Central memory CD4-positive, alpha-beta T cell (primary cell): ENCODE data around the gene PIAS4.
"Not testable (repeated sequence)": the region's sequence is repeated elsewhere in the genome, so short reads cannot be mapped to it uniquely, and the experiment has no call there.

Experiments used
- DNase-seq: peaks from one replicate; pipeline ENCODE4 v3.0.0; 2022

Gene PIAS4

GRCh38 chr19:3998667-3999412, 8.7 kb upstream of the PIAS4 start:
- DNase-seq = not testable (repeated sequence)

- not testable (repeated sequence) for DNase-seq
These were observed 6.7 kb upstream of the PIAS4 start for GRCh38 chr19:4000798-4001197.

GRCh38 chr19:4005436-4005835, 2.1 kb upstream of the PIAS4 start:
- not testable (repeated sequence) for DNase-seq

DNA sequence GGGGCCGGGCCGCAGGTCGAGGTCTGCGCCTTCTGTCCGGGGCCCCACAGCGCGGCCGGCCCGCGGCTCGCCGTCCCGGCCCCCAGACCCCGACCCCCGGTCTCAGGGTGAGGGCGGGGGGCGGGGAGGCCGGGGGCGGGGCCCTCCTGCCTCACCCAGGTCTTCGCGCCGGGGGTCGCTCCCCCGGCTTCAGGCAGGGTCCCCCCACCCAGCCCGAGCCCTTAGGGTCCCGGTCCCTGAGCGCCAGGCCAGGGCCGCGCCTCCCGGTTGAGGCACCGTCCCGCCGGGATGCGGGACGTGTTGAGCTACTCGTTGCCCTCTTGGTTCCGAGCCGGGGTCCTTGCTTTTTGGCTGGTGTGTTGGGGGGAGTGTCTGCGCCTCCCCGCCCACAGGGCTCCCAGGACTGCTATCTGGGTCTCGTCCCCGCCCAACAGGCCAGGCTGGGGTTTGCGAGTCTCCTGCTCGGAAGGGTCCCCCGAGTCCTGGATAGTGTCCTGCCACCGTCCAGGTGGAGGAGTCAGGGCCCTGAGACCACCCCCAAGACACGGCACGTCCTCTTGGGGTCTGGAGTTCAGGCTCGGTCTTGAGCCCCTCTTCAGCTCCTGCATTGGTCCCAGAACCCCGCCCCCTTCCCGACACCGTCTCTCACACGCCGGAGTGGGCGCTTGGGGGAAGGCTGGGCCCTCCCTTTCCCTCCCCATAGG, 452 bp downstream of the PIAS4 start:
- no peak for DNase-seq

GRCh38 chr19:4009990-4010807, 2.7 kb downstream of the PIAS4 start:
- DNase-seq = no peak

DNA sequence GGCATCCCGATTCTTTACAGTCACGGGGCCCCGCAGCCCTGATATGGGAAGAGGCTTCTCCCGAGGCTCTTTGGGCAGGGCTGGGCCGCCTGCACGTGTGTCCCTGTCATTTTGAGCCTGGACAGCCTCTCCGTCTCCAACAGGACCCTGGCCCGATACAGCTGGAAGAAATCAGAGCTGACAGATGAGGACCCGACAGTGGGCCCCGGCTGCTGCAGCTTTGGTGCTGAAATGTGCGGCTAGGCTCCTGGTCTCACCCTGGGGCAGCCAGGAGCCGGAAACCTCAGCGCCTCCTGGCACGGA, 3.2 kb downstream of the PIAS4 start:
- no peak for DNase-seq

DNA sequence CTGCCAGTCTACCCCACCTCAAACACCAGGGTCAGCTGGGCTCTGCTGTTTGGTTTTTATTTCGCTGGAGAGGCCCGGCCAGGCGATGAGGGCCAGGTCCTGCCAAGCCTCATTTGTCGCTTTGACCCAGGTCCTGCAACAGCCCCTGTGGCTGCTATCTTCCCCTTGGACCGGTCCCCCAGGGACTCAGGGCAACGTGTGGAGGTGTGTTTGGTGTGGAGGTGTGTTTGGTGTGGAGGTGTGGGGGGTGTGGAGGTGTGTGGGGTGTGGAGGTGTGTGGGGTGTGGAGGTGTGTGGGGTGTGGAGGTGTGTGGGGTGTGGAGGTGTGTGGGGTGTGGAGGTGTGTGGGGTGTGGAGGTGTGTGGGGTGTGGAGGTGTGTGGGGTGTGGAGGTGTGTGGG, 3.9 kb downstream of the PIAS4 start:
- not testable (repeated sequence) for DNase-seq

GRCh38 chr19:4012092-4012974, 4.8 kb downstream of the PIAS4 start:
- no peak for DNase-seq

- DNase-seq = no peak
These were observed 5.6 kb downstream of the PIAS4 start for GRCh38 chr19:4012975-4013634.

GRCh38 chr19:4013886-4014540, 6.5 kb downstream of the PIAS4 start:
- DNase-seq = no peak

DNA sequence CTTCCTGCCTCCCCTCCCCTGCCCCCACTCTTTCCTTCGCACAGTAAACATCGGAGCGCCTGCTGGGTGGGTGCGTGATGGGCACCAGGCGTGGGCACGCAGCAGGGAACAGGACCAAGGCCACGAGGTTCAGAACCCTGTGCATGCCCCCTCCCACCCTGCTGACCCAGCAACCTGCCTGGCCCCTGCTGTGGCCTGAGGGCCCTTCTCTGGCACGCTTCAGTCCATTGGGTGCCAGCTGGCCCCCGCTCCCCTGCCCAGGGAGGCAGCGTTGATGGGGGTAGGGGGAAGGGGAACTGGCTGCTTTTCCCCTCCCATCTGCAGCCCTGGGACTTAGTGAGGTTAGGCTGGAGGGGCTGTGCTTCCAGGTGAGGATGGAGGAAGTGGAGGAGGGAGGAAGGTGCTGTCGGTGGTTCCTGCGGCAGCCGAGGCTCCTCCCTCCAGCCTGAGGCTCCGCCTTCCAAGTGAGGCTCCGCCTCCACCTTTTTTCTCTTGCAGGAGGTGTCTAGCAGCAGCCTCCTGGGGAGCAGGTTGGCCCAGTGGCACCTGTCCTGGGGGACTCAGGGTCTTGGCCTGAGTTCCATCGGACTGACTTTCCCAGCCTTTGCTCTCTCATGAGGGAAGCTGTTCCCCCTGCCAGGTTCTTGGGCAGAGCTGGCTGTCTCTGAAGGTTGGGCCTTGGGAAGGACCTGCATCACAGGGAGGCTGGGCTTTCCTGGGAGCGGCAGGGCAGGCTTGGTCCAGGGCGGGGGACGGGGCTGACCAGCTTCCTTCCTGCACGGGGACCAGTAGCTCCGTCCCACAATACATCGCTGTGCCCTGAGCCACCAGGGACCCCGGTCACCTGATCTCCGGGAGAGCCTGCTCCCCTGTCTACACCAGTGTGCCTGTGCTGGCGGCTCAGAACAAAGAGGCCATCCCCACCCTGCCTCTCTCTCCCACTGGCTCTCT, 7.3 kb downstream of the PIAS4 start:
- DNase-seq = peak; percentile 33

DNA sequence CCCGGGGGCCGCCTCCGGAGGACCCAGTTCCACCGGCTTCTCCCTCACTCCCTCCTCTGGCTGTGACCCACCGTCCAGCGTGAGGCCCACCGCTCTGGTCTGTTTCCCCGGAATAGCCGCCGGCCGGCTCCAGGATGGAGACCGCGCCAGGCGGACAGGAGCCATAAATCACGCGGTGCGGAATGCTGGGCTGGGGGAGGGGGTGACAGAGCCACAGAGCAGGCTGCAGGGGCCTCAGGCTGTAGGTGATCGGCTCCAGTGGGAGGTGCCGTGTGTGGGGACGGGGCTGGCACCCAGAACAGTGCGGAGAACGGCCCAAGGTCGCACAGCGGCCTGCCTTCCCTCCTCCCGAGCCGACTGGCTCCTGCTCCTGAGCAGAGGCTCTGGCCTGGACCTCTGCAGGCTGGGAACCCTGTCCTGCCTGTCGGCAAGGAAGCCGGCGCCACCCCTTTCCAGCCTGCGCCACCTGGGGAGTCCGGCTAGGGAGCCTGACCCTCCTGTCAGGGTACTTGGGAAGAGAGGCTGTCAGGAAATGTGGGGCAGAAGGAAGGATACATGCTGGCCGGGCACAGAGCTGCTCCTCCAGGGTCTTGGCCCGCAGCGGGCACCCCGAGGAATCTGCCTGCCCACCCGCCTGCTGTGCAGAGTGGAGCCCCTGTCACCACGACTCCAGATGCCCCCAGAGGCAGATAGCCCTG, 8.3 kb downstream of the PIAS4 start:
- DNase-seq = no peak

GRCh38 chr19:4016486-4016885, 8.9 kb downstream of the PIAS4 start:
- no peak for DNase-seq

DNA sequence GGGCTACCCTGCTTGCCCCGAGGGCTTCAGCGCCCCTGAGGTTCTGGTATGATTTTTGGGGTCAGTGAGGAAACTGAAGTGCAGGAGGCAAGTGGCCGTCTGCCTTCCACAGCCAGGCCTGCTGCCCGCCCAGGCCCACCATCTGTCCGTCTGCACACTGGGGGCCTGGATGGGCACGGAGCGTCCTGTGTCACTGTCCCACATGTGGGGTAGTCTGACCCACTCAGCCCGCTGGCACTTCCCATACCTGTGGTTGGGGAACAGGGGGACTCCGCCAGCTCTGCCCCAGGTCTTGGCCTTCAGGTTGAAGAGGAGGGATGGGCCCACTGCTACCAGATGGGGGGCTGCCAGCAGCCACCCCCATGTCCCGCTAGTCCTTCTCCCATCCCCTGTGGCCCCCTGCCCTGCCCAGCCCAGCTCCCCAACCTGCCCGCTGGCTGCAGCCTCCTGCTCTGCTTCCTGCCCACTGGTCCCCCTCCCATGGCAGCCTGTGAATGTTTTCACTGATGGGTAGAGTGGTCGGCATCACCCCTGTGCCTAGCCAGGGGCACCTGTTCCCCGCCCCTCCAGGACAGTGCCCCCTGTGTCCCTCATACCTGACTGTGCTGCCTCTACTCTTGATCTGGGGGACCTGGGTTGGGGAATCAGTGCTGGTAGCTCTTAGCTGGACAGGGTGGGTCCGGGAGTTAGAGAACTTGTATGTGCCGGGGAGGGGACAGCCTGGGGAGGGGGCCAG, 9.5 kb downstream of the PIAS4 start:
- DNase-seq = no peak

DNA sequence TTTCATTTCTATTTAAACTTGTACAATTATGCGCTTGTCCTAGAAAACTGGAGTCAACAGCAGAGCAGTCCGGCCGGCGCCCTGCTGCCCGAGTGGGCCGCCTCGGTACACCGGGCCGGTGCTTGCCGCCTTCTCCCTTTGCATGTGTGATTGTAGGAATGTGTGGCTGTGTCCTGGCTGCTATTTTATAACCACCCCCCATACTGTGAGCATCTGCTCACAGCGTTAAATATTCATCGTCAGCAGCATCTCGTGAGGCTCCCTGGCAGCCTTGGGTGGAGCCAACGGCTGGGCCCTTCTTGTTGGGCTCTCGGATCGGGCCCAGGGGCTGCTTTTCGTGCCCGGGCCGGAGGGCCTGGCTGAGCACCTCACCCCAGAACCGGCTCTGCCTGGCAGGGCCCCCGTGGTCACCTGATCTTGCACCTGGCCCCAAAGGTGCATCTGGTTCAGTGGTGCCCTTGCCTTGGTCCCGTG, 10.6 kb downstream of the PIAS4 start:
- no peak for DNase-seq

GRCh38 chr19:4018775-4019504, 11.4 kb downstream of the PIAS4 start:
- no peak for DNase-seq

DNA sequence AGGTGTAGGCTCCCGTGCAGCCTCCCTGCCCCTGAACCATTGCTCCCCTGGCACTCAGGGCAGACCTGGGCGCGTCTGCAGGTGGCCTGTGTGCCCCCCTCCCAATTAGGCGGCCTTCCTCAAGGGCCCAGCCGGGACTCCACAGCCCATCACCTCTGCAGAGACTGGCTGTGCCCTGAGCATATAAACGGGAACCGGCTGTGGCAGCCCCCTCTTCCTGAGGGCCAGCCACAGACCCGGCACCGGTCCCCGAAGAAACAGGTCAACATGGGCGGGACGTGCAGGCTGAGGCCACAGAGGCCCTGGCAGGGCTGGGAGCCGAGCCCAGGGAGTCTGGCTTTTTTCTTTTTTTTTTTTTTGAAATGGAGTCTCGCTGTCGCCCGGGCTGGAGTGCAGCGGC, 12.0 kb downstream of the PIAS4 start:
- no peak for DNase-seq
